GM21786 (cell line): ENCODE measurements around the gene LSM14B.
A peak's percentile ranks its signal among the peaks of the same experiment; 100 is the strongest.

Source experiments
- ATAC-seq: cut with Tn5 transposase; IDR thresholded peaks from one replicate; pipeline ENCODE4 v1.9.1; 2021; ENCODE audit not compliant: unreplicated experiment

LSM14B gene

GRCh38 chr20:62131560-62132320 is 9.5 kb downstream of the LSM14B start:
- no peak for ATAC-seq

DNA sequence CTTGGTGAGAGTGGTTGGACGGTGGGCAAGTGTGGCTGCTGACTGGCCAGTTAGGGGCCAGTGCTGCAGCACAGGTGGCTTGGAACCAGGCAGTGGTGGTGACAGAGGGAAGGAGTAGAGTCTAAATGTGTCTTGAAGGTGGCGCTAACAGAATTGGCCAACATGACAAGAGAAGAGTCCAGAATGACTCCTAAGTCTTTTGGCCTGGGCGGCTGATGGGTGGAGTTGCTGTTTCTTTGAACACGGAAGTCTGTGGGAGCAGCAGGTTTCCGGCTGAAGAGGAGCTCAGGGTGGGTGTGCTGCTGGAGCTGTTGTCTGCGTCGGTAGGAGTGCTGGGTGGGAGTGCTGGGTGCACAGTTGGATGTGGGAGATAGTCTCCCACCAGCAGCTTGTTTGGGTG is 10.1 kb downstream of the LSM14B start:
- no peak for ATAC-seq

- no peak for ATAC-seq
These were observed 11.0 kb downstream of the LSM14B start for GRCh38 chr20:62133051-62133845.

DNA sequence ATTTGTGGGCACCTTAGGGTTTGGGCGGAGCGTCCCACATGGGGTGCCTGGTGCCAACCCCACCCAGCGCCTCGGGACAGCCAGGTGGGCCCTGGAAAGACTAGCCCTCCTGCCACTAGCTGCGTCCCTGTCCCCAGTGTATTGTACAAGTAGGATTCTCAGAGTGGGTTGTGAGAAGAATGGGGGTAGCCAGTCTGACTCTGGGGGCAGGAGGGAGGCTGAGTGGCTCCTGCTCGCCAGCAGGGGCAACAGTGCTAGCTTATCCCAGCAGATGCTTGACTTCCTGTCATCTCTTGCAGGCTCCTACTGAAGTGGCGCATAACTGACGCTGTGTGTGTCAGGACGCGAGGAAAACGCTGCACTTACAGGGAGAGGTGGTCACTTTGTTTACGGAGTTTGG is 11.6 kb downstream of the LSM14B start:
- ATAC-seq: no peak

DNA sequence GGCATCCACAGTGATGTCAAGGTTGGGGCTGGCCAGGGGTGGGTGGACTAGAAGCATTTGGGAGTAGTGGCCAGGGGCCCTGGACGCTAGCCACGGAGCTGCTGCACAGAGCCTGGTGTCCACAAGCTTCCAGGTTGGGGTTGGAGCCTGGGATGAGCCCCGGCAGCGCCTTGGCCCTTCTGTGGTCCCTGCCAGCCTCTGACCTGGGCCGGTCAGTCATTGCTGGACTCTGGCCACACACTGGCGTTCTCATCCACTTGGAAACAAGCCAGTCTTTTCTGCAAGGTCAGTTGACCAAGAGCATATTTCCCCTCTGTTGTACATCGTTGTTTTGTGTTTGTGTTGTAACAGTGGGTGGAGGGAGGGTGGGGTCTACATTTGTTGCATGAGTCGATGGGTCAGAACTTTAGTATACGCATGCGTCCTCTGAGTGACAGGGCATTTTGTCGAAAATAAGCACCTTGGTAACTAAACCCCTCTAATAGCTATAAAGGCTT is 12.5 kb downstream of the LSM14B start:
- no peak for ATAC-seq

DNA sequence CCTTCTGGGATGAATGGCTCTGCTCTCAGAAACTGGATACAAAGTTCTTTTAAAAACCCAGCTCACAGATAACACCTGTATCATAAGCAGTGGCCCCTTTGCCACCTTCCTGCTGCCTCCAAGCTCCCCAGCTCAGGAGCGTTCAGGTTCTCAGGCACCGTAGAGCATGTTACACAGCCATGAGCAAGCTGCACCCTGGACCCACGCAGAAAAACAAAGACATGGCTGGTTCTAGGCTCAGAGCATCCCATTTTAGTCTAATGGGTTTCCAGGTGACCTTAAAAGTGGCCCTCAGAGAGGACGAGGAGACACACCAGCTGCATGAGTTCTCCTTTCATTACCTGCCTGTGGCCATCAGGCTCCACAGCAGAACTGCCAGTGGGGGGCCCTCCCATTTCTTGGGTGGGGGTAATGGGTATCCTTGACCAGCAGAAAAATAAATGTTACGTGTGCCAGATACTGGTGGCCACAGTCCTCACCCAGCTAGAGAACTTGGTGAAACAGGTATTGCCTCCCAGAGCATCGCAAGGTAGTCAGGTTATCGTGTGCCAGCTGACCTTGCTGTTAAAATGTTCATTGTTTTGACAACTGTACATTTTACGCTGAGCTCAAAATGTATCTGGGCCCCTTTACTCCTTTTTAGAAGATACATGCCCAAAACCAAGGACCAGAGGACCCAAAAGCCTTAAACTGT is 13.4 kb downstream of the LSM14B start:
- no peak for ATAC-seq

GRCh38 chr20:62136283-62137091 is 14.2 kb downstream of the LSM14B start:
- no peak for ATAC-seq

DNA sequence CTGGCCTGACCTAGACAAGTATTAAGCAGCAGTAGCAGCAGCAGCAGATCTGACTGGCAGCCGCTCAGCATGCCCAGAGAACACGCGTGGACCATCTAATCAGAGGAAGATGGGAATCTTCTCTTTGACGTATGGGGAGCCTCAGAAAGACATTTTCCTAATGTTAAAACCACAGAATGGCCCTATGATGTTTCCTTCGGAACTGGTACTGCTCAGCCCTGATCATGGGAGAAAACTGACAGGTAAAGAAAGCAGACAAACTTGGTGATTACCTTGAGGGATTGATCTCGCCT is 14.8 kb downstream of the LSM14B start:
- ATAC-seq: no peak

GRCh38 chr20:62137478-62138203 is 15.4 kb downstream of the LSM14B start:
- ATAC-seq: no peak

GRCh38 chr20:62138204-62138543 is 15.9 kb downstream of the LSM14B start:
- ATAC-seq: no peak

GRCh38 chr20:62138912-62139311 is 16.6 kb downstream of the LSM14B start:
- ATAC-seq: no peak

- ATAC-seq: no peak
These were observed 17.4 kb downstream of the LSM14B start for GRCh38 chr20:62139636-62140035.

- no peak for ATAC-seq
These were observed 18.7 kb downstream of the LSM14B start for GRCh38 chr20:62141043-62141396.

- no peak for ATAC-seq
These were observed 19.3 kb downstream of the LSM14B start for GRCh38 chr20:62141397-62142251.

- ATAC-seq: peak; percentile 19
These were observed 20.2 kb downstream of the LSM14B start for GRCh38 chr20:62142252-62143080.

- ATAC-seq: peak; percentile 70
These were observed 21.0 kb downstream of the LSM14B start, which contains the start of the genes PSMA7 and SS18L1 for GRCh38 chr20:62143081-62143956. TSS of gene PSMA7 (minus strand) at chr20:62143394. CDS start at chr20:62143303, 91 bp downstream. TSS of gene SS18L1 (plus strand) at chr20:62143769. CDS start at chr20:62143821, 52 bp downstream.
